Activated CD4-positive, CD25-positive, alpha-beta regulatory T cell (primary cell): ENCODE results near the gene CSNK1G2.

Experiments
- DNase-seq, 4 experiments: peaks; one replicate each; lab custom pipeline; 2025; lab: John Stamatoyannopoulos, UW

Gene CSNK1G2

GRCh38 chr19:1968279-1969175 lies 27.6 kb downstream of the CSNK1G2 start:
- no peak for DNase-seq

DNA sequence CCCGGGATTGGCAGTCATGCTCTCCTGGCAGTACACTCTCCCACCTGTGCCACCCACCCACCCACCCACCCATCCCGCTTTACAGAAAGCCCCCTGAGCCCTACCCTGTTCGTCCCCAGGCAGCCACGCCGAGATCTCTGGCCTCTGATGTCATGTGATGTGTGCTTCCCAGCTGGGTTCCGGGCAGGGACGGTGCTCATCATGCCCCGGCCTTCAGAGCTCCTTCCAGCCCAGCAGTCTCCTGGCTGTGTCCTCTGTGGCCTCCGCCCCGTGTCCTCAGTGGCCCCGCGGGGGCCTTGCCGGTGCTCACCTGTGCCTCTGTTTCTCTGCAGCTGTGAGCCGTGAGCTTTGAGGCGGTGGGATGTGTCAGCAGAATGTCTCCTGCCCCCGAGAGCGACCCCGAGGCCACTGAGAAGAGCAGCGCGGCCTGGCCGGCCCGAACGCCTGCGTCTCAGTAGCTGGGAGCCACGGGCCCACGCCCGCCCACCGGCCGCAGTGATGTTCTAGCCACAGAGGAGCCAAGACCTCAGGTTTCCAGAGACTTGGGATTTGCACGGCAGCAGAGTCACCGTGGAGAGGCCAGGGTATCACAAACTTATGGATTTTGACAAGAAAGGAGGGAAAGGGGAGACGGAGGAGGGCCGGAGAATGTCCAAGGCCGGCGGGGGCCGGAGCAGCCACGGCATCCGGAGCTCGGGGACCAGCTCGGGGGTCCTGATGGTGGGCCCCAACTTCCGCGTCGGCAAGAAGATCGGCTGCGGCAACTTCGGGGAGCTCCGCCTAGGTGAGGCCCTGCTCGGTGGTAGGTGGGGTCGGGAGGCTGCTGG lies 28.4 kb downstream of the CSNK1G2 start:
- no peak for DNase-seq

GRCh38 chr19:1970003-1970805 lies 29.2 kb downstream of the CSNK1G2 start:
- no peak for DNase-seq

DNA sequence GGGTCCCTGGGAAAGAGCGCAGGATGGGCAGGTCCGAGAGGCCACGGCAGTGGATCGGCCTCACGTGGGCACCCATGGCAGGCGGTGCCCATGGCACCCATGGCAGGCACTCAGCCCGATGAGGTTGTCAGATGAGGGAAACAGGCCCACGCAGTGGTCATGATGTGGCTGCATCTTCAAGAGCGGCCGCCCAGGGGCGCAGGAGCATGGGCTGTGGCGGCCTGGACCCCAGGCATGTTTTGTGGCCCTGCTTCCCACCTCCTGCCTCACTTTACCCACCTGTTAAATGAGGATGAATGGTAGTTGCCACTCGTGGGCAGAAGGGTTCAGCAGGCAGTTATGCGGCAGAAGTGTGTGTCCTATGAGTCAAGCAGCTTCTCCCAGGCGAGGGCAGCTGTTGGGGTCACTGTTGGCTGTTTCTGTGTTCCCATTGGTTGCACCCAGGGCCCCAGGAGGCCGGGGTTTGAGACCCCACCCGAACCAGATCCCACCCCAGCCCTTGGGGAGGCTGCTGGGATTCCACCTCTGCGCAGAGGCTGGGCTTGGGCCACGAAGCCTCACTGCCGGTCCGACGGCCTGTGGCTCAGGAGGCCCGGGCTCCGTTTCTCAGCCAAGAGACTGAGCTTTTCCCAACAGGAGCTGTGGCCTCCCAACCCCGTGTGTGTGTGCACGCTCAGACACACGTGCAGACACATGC lies 30.0 kb downstream of the CSNK1G2 start:
- DNase-seq = no peak

DNA sequence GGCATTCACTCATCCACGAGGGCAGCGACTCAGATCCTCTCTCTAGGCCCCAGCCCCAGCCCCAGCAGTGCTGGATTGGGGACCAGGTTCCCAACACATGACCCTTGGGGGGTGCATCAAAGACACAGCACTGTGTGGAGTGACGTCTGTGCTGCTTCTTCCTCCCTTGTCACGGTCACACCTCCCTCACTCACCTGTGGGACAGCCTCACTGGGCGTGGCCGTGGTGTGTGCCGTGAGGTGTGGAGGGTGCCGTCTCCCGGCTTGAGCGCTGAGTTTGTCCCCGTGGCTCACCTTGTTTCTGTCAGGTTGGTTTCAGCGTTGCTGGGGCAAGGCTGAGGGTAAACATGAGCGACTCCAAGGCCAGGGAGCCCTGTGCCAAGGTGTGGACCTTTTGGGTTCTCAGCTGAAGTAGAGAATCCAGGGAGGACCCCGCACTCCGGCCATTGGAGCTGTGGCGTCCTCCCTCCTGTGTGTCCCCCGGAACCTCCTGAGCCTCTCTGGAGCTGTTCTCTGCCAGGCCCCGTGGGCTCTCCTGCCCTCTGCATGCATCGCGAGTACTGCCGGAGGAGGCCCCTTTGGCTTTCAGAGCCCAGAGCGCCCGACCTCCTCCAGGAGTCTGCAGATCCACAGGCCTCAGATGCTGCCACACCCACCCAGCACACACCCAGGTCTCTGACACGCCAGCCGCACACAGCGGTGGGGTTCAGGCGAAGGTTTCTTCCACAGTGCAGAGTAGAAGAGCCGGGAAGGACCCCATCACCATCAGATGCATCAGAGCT lies 33.6 kb downstream of the CSNK1G2 start:
- no peak for DNase-seq

DNA sequence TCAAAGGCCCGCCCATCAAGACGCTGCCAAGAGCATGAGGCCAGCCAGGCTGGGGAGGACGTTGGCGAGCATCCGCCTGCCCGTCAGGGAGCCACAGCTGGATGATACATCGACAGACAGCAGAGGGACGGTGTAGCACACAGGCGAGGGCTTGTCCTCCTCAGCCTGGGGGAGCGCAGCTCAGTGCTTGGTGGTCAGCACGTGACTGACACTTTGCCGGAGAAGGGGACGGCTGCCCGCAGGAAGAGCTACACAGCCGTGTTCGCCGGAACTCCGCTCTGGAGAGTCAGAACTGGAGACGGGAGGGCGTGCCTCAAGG lies 34.1 kb downstream of the CSNK1G2 start:
- no peak for DNase-seq

DNA sequence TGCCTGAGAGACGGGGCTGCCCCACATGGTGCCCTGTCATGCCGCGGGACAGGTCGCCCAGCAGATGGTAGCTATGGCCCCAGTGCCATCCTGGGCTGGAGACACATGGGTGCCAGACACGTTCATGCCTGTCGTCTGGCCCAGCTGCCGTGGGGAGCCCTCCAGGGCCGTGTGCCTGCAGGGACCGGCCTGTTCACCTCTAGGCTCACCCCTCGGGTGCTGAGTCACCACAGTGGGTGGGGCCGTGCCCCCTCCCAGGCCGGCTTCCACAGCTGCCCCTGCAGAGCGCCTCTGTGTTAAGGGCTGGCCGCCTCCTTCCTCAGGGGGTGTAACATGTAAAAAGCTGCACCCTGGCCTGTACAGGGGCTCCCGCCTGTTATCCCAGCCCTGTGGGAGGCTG lies 36.1 kb downstream of the CSNK1G2 start:
- DNase-seq = no peak

DNA sequence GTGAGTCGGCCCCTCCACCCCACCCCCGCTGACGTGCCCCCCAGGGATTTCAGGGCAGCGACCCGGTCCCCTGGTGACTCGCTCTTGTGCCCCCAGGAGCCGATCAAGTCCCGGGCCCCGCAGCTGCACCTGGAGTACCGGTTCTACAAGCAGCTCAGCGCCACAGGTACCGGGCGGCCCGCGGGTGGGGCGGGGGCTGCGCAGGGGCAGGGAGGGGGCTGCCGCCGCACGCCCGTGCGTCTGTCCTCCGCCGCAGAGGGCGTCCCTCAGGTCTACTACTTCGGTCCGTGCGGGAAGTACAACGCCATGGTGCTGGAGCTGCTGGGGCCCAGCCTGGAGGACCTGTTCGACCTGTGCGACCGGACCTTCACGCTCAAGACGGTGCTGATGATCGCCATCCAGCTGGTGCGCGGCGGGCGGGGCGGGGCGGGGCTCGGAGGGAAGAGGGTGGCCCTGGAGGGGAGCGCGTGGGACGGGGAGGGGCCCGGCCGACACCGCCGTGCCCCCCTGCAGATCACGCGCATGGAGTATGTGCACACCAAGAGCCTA lies 37.4 kb downstream of the CSNK1G2 start:
- no peak for DNase-seq

DNA sequence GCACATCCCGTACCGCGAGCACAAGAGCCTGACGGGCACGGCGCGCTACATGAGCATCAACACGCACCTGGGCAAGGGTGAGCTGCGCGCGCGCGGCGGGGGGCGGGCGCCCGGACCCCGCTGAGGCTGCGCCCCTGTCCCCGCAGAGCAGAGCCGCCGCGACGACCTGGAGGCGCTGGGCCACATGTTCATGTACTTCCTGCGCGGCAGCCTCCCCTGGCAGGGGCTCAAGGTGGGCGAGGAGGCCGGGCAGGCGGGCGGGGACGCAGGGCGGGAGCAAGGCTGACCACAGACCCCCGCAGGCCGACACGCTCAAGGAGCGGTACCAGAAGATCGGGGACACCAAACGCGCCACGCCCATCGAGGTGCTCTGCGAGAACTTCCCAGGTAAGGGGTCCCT lies 38.0 kb downstream of the CSNK1G2 start:
- DNase-seq = no peak

- DNase-seq = no peak
Measured at GRCh38 chr19:1979642-1980041, 38.7 kb downstream of the CSNK1G2 start.

GRCh38 chr19:1980091-1980808 lies 39.3 kb downstream of the CSNK1G2 start:
- DNase-seq = no peak

GRCh38 chr19:1980809-1981181 lies 39.8 kb downstream of the CSNK1G2 start:
- DNase-seq = no peak

- no peak for DNase-seq
Measured at GRCh38 chr19:1981253-1981652, 40.3 kb downstream of the CSNK1G2 start.

GRCh38 chr19:1984357-1984756 lies 43.4 kb downstream of the CSNK1G2 start:
- no peak for DNase-seq

- DNase-seq = no peak
Measured at GRCh38 chr19:1985588-1986356, 44.8 kb downstream of the CSNK1G2 start.

- no peak for DNase-seq
Measured at GRCh38 chr19:1986357-1987162, 45.6 kb downstream of the CSNK1G2 start.

GRCh38 chr19:1987197-1988187 lies 46.5 kb downstream of the CSNK1G2 start:
- no peak for DNase-seq
